DMS 273 treated with DMSO at 0.1 percent for 48 hours (cell line): ENCODE data around the gene TBX1.

Source experiments
- DNase-seq: peaks from one replicate; lab custom pipeline; 2025; lab: John Stamatoyannopoulos, UW

Gene TBX1

DNA sequence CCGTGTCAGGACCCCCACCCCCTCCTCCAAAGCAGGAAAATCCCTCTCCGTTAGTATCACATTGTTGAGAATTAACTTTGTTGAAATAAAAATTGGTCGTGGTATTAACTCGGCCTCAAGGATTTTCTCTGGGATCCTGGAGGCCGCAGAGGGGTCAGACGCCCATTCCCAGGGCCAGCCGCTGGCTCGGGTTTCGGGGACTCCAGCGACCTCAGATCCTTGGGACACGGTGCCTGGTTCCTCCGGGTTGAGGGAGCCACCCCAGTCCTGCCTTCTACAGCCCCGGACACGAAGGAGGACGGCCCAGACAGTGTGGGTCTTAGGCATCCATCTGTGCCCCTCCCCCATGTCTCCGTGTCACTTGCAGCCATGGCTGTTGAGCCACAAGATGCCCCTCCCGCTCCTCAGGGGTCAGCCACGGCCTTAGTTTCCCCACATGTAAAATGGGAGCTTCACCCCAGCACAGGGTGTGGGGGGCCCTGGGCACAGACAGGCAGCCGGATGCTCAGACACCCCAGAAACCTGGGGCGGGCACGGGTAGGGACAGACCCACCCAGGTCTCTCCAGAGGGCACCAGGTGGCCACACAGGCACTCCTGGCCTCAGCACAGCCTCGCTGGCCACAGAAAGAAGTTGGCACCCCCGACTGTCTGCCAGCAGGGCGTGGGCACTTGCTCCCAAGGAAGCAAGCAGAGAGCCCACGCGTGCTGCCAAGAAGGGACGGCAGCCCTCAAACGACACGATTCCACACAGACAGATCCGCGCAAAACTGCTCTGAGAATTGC lies 21.7 kb upstream of the TBX1 start:
- no peak for DNase-seq

DNA sequence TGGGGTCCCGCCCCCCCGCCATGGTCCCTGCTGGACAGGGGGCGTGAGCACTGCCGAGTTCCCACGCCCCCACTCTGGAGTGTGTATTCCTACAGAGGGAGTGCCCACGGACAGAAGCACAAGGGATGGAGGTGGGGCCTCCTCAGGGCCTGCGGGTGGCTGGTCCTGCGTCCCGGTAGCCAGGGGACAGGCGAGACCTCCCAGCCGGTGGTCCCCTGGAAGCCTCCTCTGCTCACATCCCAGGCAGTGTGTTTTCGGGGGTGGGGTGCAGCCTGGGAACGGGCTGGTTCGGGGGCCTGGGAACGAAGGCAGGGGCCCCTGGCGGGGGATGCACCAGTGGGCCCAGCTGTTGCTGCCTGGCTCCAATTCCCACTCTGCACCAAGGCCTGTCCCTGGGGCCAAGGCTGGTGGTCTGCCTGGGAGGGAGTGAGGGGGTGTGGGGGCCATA lies 21.1 kb upstream of the TBX1 start:
- no peak for DNase-seq

GRCh38 chr22:19739911-19740449 lies 20.6 kb upstream of the TBX1 start:
- DNase-seq = no peak

DNA sequence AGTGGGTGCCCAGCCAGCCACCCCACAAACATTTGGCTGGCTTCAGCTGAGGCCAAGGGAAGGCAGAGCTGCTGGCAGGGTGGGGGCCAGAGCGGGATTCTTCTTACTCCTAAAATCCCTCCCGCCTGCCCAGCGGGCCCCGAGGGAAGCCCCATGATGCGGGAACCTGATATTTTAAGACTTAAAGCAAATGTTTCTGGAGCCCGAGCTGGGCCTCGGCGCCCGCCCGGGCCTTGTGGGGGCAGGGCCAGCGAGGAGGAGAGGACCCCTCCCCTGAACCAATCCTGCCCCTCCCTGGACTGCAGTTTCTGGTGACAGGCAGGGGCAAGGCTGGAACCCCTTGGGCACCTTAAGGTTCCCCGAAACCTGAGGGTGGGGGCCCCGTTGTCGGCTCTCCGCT lies 20.0 kb upstream of the TBX1 start:
- DNase-seq = no peak

GRCh38 chr22:19741053-19741452 lies 19.5 kb upstream of the TBX1 start:
- DNase-seq = no peak

DNA sequence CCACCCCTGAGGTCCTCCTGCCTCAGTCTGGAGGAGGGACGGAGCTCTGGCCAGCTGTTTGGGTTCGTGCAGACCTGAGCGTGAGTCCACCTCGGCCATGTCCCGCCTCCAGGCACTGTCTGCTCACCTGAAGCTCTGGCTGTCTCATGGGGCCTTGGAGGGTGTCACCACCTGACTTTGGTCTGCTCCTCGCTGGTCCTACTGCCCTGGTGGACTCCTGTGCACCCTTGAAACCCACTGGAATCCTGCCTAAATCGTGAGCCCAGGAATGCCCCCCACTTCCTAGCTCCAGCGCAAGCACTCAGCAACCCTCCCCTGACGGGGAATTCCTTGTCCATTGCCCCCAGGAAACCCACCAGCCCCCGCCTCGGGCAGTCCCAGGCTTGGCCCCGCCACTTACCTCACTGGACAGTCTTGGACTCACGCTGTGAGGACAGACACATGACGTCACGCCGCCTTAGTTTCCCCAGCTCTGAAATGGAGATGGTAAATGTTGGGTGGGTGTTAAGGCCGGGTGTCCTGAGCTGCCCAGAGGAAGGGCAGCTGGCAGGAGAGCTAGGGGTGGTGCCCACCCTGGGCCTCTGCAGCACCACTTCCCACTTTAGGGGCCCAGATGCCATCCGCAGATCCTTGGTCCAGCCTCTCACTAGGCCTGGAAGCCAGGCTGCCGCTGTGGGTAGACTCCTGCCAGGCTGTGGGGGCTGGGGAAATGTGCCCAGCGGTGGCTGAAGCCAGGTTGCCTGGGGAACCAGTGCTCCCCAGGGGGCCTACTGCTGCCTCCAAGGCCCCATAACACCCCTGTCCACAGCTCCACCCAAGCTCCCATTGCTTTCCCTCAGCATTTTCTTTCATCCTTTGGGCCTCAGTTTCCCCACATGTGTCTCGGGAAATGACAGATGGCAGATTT lies 18.2 kb upstream of the TBX1 start:
- DNase-seq = no peak

GRCh38 chr22:19743081-19743480 lies 17.5 kb upstream of the TBX1 start:
- no peak for DNase-seq

- no peak for DNase-seq
Observed at GRCh38 chr22:19743651-19744050, 16.9 kb upstream of the TBX1 start.

DNA sequence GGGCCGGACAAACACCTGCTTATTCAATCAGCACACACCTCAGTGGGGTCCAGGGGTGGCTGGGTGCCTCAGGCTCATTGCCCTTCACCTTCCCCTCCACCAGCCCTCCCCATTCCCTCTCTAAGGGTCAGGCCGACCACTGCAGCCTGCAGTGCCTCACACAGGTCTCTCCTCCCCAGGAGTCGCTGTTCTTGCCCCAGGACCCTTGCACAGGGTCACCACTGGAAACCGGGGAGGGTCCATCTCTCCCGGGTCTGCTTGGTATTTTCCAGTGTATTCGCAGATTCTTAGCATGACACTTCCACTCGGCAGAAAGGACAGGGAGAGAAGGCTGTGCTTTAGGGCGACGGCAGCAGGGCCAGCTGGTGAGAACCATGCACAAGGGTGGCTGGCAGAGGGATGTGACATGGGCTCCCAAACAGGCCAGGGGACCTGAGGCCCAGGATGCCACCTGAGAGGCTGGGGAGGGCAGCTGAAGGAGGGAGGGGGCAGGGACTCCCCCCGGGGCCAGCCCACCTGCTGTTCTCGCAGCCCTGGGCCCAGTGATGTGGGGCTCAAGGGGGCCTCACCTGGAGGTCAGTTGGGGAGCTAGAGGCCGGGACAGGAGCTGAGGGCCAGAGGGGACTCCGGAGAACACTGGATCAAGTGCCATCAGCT lies 16.1 kb upstream of the TBX1 start:
- no peak for DNase-seq

DNA sequence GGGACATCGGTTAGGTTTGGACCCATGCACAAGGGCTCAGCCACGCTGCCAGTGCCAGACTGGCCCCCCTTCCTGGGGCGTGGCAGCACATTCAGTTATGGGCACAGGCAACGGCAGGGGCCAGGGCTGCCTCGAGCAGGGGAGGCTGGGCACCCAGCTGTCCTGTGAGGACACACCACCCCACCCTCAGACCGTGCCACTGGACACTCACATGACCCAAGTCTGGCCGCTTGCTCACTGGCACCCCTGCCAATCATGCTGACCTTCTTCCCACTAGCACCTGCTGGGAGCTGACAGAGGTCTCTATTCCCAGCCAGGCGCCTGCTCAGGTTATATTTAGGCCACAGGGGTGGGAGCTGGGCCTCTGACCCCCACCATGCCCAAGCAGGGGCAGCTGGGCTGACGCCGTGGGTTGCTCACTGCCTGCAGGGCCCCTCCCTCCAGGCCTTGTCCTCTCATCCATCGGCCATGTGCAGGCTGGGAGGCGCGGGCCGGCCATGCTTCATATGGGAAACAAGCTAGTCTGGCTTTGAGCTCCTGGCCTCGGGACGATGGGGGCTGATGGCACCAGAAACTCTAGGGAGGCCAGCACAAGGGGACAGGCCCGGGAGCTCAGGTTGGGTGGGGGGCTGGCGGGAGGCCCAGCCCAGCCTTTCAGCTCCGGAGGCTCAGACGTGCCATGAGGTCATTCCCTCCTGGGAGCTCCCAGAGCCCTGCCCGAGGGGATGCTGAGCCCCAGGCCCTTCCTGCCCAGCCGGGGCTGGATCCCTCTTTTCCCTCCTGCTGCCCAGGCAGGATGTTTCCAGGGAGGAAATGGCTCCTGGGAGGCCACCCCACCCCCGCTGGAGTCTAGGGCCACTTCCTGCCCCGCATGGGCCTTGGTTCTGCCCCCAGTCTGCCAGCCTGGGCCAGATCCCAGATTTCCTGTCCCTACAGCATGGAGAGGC lies 15.2 kb upstream of the TBX1 start:
- DNase-seq = no peak

DNA sequence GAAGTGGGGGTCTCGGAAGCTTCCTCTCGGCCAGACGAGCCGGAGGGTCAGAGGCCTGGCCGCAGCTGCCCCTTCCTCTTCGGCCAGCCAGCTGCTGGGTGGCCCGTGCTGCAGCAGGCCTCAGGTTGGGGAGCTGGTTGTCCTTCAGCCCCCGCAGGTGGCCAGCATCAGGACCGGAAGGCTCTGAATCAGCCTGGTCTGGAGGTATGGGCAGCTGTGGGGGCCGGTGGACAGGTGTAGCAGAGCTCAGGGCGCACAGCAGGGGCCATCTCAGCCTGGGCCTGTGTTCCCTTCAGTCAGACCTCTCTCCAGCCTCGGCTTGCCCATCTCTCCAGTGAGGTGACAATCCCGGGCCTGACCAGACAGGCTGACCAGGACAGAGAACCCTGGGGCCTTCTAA lies 13.9 kb upstream of the TBX1 start:
- DNase-seq = no peak

DNA sequence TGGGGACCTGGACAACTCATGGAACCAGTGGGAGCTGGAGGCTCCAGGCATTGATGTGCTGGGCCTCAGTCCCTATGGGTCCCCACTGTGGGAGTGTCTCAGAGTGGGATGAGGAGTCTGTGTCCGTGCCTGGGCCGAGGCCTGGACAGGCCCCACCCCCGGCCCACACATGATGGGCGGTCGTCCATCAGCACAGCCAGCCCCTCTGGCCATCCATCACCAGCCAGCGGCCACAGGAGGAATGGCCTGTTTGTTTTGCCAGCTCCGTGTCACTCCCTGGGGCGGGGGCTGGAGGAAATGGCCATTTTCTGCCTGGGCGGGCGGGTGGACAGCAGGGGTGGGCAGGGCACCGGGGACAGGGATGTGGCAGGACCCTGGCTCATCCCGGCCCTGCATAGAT lies 13.0 kb upstream of the TBX1 start:
- DNase-seq = no peak

DNA sequence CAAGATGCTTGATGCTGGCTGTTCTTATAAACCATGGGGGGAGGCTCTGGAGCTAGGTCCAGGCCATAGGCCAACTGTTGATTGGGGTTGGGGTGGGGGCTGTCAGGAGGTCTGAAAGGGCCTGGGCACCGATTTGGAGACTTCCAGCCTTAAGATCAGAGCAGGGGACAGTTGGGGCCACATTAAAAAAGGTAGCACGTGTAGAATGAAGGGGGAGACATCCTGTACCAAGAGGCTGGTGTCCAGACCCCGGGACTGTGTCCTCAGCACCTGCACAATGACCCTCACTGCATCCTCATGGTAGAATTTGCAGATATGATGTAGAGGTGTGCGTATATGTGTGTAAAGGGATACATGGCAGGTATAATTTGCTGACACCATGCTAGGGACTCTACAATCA lies 12.4 kb upstream of the TBX1 start:
- no peak for DNase-seq

GRCh38 chr22:19748991-19749664 lies 11.4 kb upstream of the TBX1 start:
- no peak for DNase-seq

DNA sequence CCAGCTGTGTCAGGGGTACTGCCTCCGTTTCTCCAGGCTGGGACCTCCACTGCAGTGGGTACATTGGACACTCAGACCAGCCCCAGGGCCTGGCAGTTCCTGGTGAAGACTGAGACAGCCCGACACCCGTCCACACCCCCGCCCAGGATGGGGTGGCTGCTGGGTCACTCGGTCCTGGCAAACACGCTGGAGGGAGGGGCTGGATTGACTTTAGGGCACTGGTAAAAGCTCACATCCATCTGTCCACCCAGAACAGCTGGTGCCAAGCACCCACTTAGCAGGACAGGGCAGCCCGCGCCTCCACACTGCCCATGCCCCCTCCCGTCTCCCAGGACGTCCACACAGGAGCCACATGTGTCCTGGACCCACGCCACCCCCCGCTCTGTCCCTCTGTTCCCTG lies 10.7 kb upstream of the TBX1 start:
- no peak for DNase-seq

GRCh38 chr22:19750507-19751490 lies 9.8 kb upstream of the TBX1 start:
- no peak for DNase-seq

GRCh38 chr22:19751497-19752245 lies 8.9 kb upstream of the TBX1 start:
- DNase-seq = no peak

- no peak for DNase-seq
Observed at GRCh38 chr22:19753090-19753842, 7.3 kb upstream of the TBX1 start.
